Heart right ventricle (tissue), 16 donors: ENCODE data around the gene TM2D3. TPM values are rescaled to one million over a fixed set of nuclear protein-coding genes. Genes with fewer than 3 reads are reported as not detected.

Source experiments
- ATAC-seq, 8 donors: fragments of 200-7000 bp; cut with Tn5 transposase; one replicate each; pipeline ENCODE4 v1.9.1; 2020; ENCODE audit warnings: mild to moderate bottlenecking in 8 of 8, moderate library complexity in 8 of 8, moderate number of reproducible peaks in 1 of 8
- DNase-seq, 2 donors: peaks; one replicate each; pipeline ENCODE4 v3.0.0-alpha.2; 2020
- H3K27ac ChIP-seq, 10 donors: fragments of 200-600 bp; sonication (generic) in 2 of 10; one replicate each; pipeline versions ENCODE4 v1.5.0 to v1.8.0; 2020 to 2022; ENCODE audit warnings: mild to moderate bottlenecking in 3 of 10
- H3K27me3 ChIP-seq, 7 donors: fragments of 200-600 bp; one replicate each; pipeline ENCODE4 v1.8.0; 2021 to 2022; ENCODE audit warnings: mild to moderate bottlenecking in 2 of 7
- H3K36me3 ChIP-seq, 9 donors: fragments of 200-600 bp; sonication (generic) in 1 of 9; one replicate each; pipeline versions ENCODE4 v1.5.0 to v1.8.0; 2020 to 2022; ENCODE audit warnings: mild to moderate bottlenecking in 2 of 9
- H3K4me1 ChIP-seq, 9 donors: fragments of 200-600 bp; sonication (generic) in 1 of 9; one replicate each; pipeline versions ENCODE4 v1.5.0 to v1.8.0; 2020 to 2022; ENCODE audit warnings: mild to moderate bottlenecking in 4 of 9
- H3K4me3 ChIP-seq, 10 donors: fragments of 200-600 bp; sonication (generic) in 2 of 10; one replicate each; pipeline versions ENCODE4 v1.5.0 to v1.8.0; 2020 to 2022; ENCODE audit warnings: mild to moderate bottlenecking in 7 of 10, moderate library complexity in 2 of 10
- H3K9me3 ChIP-seq, 11 donors: fragments of 200-600 bp in 10 of 11; sonication (generic) in 2 of 11; one replicate each; pipeline versions ENCODE4 v1.5.0 to v1.8.0; 2013 to 2022; ENCODE audit warnings: mild to moderate bottlenecking in 2 of 11, control low read depth in 1 of 11, moderate library complexity in 1 of 11
- CTCF ChIP-seq, 9 donors: fragments of 200-600 bp; sonication (generic) in 2 of 9; IDR thresholded peaks; one replicate each; pipeline versions ENCODE4 v1.5.0 to v1.8.0; 2021 to 2022; ENCODE audit warnings: antibody characterized with exemption in 9 of 9, mild to moderate bottlenecking in 5 of 9, moderate library complexity in 1 of 9
- WGBS, 2 donors: extraction: QIAGEN DNeasy Blood & Tissue Kit; methylation state at CpG; one replicate each; pipeline ENCODE4 v1.1.7; 2013; ENCODE audit warnings: inconsistent platforms in 1 of 2; 5-methylcytosine and 5-hydroxymethylcytosine counted together
- intact Hi-C, 10 donors: fragments of 100-400 bp; cut with DNase I; formaldehyde crosslinking; loops; one replicate each; pipeline versions ENCODE4 v1.11.1 to v1.14.2; 2022
- polyA plus RNA-seq, 2 donors: library from polyadenylated mRNA; stranded (reverse); fragments of 200-250 nt; gene quantifications; one replicate each; pipeline ENCODE4 v1.2.3, GENCODE V29; 2013
- total RNA-seq, 10 donors: library from RNA; stranded (reverse); fragmentation: NEBNext Ultra II Directional in 3 of 10; extraction: Animal tissue kit (Norgen Biotek cat#: 25700) in 3 of 10; gene quantifications; one replicate each; pipeline versions ENCODE4 v1.2.1 to v1.2.4, GENCODE V29; 2021 to 2023
- donor health status: Arrhythmogenic right ventricular cardiomyopathy.
- donor health status: ischemic (EF 13 %, LVEDD 7.1; RV severe dilation, severe dysfunction).
- donor health status: healthy with polysubstance abuse.
- donor health status: DM: no; HTN: yes; CAD: no.
- donor health status: DM: no; HTN: no; CAD: no.
- donor health status: ischemic (EF 25% LVEDD 6.9; RV normal size, moderate dysfunction).
- donor health status: ischemic (EF 25% LVEDD 5.7; RV mildly dilated, moderate dysfunction).
- donor health status: healthy.
- donor health status: DM: yes; HTN: yes; CAD: no.
- donor health status: Ischemic cardiomyopathy.
- donor health status: ischemic (EF 35%, LVEDD 5.7; RV mildly dilated, moderate dysfunction).
- donor health status: nonischemic (EF 11% LVEDD 7.7; RV severe dilation, severe dysfunction).
- donor health status: DM: yes; HTN: yes; CAD: no.
- donor health status: PGD.
- donor health status: ischemic (EF 29% LVEDD 5.4; RV normal size, mild dysfunction).
- donor health status: nonischemic (EF 23%, LVEDD 6.1; RV moderate dilation, normal function).

TM2D3 gene
- total and polyA plus RNA-seq, 12 donors: 38.2 to 61.6 (median 52.2) TPM

GRCh38 chr15:101597360-101597928 lies 54.7 kb downstream of the TM2D3 start:
- Histone ChIP-seq H3K4me3 (no peak overlapping the region), H3K4me1 (peaks cover 0 to 5% (median 0%) of the 10 kb centered on the region in 9 donors), H3K27me3 (peaks cover 0 to 25% (median 0%) of the 10 kb centered on the region in 7 donors), H3K36me3 (no peaks in the 10 kb centered on the region), H3K9me3 (peaks cover 0 to 29% (median 0%) of the 10 kb centered on the region in 11 donors), H3K27ac (no peak overlapping the region)
- DNase-seq (no peak), ATAC-seq (no peak)
- TF ChIP-seq CTCF (IDR thresholded peaks at IDR 0.05): no peak
- intact Hi-C loops: no loop called here
- WGBS, 2 donors: 61 to 64% methylated on average over 6 of the region's 6 CpGs

DNA sequence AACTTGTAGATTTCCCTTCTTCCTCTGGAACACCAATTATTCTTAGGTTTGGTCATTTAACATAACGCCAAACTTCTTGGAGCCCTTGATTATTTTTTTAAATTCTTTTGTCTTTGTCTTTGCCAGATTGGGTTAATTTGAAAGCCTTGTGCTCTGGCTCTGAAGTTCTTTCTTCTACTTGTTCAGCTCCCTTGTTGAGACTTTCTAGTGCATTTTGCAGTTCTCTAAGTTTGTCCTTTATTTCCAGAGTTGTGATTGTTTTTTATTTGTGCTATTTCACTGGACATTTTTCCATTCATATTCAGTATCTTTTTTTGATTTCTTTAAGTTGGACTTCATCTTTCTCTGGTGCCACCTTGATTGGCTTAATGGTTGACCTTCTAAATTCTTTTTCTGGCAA lies 55.5 kb downstream of the TM2D3 start:
- no peak overlapping the region for H3K27ac ChIP-seq
- no peak for TF ChIP-seq CTCF (IDR thresholded peaks at IDR 0.05)
- peaks cover 0 to 29% (median 0%) of the 10 kb centered on the region in 11 donors for H3K9me3 ChIP-seq
- no peak overlapping the region for H3K4me3 ChIP-seq
- H3K4me1 ChIP-seq: peaks cover 0 to 5% (median 0%) of the 10 kb centered on the region in 9 donors
- ATAC-seq (no peak), DNase-seq (no peak)
- H3K36me3 ChIP-seq: no peaks in the 10 kb centered on the region
- 91 to 97% methylated on average over 1 of the region's 1 CpG for WGBS, 2 donors
- peaks cover 0 to 25% (median 0%) of the 10 kb centered on the region in 7 donors for H3K27me3 ChIP-seq
- intact Hi-C loops: no loop called here

Other genes with a start within 250 kb of the TM2D3 start
- gene PCSK6, start 162.7 kb downstream of the TM2D3 start, total RNA-seq: 10 to 100 TPM; 12.9 to 34.0 (median 24.7) TPM
- gene PCSK6, start 162.7 kb downstream of the TM2D3 start, polyA plus RNA-seq: 10 to 100 TPM in 1 of 2 donors, 1 to 10 TPM in 1; 4.6 to 10.3 TPM
- 10 to 100 TPM; 26.0 to 42.5 (median 36.2) TPM for gene TARS3, start 72.1 kb upstream of the TM2D3 start, total RNA-seq
- 10 to 100 TPM in 1 of 2 donors, 1 to 10 TPM in 1; 8.1 to 17.0 TPM for gene TARS3, start 72.1 kb upstream of the TM2D3 start, polyA plus RNA-seq
- gene OR4F6, start 151.1 kb upstream of the TM2D3 start, total RNA-seq: not detected
- not detected for gene OR4F6, start 151.1 kb upstream of the TM2D3 start, polyA plus RNA-seq
- gene OR4F15, start 159.8 kb upstream of the TM2D3 start, total RNA-seq: not detected
- not detected for gene OR4F15, start 159.8 kb upstream of the TM2D3 start, polyA plus RNA-seq